SK-N-DZ (cell line): ENCODE results near the gene EED.
A peak's percentile ranks its signal among the peaks of the same experiment; 100 is the strongest.
"Not testable (repeated sequence)": the region's sequence is repeated elsewhere in the genome, so short reads cannot be mapped to it uniquely, and the experiment has no call there.

Source experiments
- DNase-seq: peaks from one replicate; pipeline ENCODE4 v3.0.0-alpha.2; 2015; ENCODE audit warnings: low spot score

The EED gene

DNA sequence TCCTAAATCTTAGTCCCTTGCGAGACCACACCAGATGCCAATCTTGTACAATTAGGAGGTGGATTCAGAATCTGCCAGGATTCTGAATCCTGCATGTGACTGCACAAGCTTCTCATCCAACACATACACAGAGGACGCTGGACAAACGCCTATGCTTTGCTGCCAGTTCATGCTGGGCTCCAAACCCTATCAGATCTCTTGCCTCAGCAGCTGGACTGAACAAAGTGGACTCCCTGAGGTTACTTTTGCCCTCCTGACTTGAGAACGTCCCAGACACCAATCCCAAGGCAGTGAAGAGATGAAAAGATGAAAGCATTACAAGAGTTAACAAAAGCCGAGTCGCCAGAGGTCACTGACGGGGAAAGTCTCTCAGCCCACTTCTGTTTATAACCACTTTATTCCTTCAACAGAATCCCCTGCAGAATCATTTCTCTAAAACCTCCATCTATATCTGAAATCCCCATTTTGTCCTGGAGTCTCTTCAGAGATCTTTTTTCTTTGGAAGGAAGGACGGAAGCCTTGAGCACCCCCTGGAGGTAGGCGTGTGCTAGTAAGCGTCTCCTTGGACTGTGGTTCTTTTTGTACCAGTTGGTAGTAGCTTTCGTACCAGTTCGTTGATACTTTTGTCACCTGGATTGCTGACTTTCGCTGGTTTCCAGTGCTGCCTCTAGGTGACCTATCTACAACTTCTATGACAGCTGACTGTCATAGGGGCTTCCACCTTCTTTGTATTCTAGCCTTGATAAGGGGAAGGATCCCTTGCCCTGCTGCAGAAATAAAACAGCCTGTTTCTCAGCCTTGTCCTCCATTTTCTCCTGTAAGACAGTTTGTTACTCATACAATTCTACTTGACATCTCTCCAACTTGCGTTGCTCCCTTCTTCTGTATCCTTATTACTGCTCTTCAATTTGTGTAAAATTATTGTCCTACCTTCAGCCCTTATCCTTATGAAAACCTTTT lies 26.1 kb upstream of the EED start:
- peak; percentile 78 for DNase-seq

DNA sequence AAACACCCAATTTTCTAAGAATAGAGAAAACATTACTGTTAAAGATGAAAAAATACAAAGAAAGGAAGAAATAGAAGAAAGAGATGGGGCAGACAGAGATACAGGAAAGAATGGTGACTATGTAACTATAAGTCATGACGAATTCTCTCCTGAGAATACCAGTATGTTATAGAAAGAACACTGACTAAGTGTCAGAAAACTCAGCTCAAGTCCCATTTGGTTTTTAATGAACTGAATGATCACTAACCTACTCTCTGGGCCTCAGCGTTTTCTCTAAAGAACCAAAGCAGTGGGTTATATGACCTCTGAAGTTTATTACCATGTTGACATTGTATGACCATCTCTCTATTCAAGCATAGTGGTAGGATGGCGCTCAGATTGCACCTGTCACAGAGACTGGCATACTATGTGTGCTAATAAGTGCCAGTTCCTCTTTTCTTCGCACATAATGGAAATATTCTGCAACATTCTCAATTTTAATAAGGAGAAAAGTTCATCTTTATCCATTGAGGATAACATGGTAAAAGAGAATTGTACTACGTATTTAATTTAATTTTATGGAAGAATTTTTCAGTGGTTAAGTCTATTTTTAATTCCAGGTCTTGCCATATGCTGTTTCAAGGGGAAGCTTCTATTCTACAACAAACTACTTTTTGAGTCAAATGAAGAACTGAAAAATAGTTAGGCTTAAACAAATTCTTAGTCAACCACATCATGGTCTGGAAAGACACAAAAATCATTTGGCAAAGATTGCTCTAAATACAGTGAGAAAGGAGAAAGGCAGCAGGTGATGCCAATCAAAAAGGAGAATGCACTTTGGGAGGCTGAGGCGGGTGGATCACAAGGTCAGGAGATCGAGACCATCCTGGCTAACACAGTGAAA lies 25.0 kb upstream of the EED start:
- no peak for DNase-seq

DNA sequence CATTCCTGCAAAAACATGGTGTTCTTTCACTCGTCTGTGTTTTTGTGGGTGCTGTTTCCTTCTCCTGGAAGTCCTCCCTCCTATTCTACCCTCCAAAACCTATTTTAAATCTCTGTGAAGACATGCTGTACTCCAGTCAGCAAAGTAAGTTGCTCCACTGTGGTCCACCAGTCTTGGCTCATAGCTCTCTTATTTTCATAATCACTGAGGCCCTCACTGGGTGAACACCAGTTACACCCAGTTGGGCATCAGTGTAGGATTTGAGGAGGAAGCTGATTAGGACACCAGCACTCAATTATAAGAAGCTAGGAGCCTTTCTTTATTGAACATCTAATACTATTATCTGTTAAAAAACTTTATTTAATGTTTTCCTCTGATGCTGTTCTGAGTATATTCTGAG lies 23.9 kb upstream of the EED start:
- DNase-seq = no peak

- no peak for DNase-seq
These were observed 22.5 kb upstream of the EED start for GRCh38 chr11:86222081-86222480.

- not testable (repeated sequence) for DNase-seq
These were observed 20.0 kb upstream of the EED start for GRCh38 chr11:86224575-86224974.

DNA sequence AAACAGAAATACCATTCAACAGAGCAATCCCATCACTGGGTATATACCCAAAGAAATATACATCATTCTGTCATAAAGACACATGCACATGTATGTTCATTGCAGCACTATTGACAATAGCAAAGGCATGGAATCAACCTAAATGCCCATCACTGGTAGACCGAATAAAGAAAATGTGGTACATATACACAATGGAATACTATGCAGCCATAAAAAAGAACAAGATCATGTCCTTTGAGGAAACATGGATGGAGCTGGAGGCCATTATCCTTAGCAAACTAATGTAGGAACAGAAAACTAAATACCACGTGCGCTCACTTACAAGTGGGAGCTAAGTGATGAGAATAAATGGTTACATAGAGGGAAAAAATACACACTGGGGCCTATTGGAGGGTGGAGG lies 19.2 kb upstream of the EED start:
- not testable (repeated sequence) for DNase-seq

- DNase-seq = no peak
These were observed 16.1 kb upstream of the EED start for GRCh38 chr11:86228269-86229038.

- not testable (repeated sequence) for DNase-seq
These were observed 15.6 kb upstream of the EED start for GRCh38 chr11:86229039-86229330.

GRCh38 chr11:86230179-86230804 lies 14.3 kb upstream of the EED start:
- no peak for DNase-seq

DNA sequence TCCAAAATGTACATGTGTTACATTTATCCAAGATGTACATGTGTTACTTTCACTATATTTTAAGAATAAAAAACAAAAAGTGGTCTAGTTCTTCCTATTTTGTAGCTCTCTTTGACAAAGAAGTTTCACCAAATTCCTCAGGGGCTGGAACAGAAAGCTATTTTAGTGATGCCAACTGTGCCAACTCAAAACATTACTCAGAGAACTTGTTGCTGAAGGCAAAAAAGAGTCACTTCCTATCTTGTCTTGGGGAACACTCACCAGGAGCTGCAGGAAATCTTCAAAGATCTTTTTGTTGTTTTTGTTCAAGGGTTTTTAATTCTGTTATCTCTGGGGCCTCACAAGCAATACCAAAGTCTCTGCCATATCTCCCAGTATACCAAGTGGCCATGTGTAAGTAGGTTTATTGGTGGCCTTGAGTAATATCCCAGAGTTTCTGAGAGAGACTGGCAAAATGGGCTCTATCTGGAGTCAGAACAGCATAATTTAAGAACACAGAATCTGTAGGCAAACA lies 13.6 kb upstream of the EED start:
- DNase-seq = no peak

DNA sequence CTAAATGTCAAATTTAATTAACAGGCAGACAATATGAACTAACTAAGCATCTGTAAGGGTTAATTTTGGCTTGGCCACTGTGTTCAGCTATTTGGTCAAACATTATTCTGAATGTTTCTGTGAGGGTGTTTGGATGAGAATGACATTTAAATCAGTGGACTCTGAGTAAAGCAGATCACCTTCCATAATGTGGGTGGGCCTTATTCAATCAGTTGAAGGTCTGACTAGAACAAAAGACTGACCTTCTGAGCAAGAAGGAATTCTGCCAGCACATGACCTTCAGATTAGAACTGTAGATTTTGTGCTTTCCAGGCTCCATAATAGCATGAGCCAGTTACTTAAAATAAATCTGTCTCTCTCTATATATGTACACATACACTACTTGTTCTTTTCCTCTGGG lies 12.0 kb upstream of the EED start:
- no peak for DNase-seq

- no peak for DNase-seq
These were observed 9.6 kb upstream of the EED start for GRCh38 chr11:86234831-86235461.

DNA sequence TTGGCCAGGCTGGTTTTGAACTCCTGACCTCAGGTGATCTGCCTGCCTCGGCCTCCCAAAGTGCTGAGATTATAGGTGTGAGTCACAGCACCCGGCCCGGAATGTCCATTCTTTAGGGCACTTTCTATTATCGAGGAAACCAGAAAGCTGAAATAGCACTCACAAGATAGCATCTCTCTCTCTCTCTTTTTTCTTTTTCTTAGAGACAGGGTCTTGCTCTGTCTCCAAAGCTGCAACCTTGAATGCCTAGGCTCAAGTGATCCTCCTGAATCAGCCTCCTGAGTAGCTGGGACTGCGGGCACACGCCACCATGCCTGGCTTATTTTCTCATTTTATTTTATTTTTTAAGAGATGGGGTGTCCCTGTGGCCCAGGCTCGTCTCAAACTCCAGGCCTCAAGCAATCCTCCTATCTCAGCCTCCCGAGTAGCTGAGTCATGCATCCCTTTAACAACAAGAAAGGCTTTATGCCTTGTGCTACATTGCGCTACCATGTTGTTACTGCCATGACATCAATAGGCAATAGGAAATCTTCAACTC lies 7.2 kb upstream of the EED start:
- DNase-seq = no peak

- no peak for DNase-seq
These were observed 4.4 kb upstream of the EED start for GRCh38 chr11:86240164-86240563.

- no peak for DNase-seq
These were observed 2.5 kb upstream of the EED start for GRCh38 chr11:86241956-86242535.

- DNase-seq = no peak
These were observed 1.2 kb upstream of the EED start for GRCh38 chr11:86243396-86243795.

DNA sequence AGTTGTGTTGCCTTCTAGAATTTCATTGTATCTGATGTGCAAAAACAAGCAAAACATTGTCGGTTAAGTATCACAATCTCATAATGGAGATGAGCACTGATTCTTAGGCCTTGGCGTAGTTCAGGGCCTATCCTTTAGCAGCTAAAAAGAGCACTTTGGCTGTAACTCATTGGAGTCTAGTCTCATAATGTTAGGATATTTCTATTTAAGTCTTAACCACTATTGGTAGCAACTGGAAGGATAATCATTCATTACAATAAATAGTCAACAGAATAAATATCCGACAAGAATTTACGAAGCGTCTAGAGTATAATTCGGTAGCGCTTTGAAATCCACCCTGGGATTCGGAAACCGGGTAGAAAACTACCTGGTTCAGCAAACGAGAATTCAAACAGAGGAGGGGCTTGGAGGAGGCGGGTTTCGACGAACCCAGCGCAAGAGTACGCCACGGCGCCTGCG lies 461 bp upstream of the EED start:
- DNase-seq = no peak

DNA sequence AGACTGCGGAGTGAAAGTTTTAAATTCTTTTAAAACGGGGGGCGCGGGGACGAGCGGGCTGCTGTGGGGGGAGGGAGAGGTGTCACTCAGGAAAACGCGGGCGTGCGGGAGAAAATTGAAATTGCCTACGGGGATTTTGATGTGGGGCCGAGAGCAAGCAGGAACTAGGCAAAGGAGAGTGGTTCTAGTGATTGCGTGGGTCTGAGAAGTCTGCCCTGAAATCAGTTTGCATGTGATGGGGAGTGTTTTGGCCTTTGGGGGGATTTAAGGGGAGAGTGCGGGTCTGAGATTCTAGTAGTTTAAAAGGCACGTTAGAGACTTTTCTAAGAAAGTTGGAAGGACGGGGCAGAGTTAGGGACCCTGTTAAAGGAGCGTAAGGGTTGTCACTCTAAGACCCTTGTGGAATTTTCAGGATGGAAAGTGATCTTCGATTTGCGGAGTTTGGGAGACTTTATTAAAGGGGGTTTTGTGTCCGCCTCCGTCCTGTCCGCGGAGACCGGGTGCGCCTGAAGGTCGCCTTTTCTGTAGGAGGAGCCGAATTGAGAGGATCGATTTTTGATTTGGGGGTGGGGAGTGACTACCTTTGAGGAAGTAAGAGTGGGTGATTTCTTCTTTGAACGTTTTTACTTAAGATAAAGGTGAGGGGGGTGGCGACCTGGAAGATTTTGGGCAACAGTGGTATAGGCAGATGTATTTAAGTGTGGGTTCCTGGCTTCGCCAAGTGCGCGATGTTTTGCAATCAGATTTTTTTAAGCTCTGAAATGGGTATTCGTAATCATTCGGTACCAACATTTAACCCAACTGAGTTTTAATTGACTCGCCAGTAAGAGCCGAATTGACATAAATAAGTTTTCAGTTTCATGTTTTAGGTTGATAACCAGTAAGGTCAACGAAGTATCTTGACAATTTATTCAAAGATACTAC lies 1.1 kb downstream of the EED start:
- peak; percentile 26 for DNase-seq

- no peak for DNase-seq
These were observed 1.7 kb downstream of the EED start for GRCh38 chr11:86246293-86246675.
